Activated CD4-positive, alpha-beta T cell treated with anti-CD3 and anti-CD28 coated beads for 1 hour (primary cell): ENCODE results near the gene FAXDC2.
"Not testable (repeated sequence)": the region's sequence is repeated elsewhere in the genome, so short reads cannot be mapped to it uniquely, and the experiment has no call there.

Experiments
- DNase-seq: peaks from one replicate; pipeline ENCODE4 v3.0.0-alpha.2; 2020

The FAXDC2 gene

GRCh38 chr5:154829589-154830218 is 20.7 kb downstream of the FAXDC2 start:
- DNase-seq: peak; percentile 9

DNA sequence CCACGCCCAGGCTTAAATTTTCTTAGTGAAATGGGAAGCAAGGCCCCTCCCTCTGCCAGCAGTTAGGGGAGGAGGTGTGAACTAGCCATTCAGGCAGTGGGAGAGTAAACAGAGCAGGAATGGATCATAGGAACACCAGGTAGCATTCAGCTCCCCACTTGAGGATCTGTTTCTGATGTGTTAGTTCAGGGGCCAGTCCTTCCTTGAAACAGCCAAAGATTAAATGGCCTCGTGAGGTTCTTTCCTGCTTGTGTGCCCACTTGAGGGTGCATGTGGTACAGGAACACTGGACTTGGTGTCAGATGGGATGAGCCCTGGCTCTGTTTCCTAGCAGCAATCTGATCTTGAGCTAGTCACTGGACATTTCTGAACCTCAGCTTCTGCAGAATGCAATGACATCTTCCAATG is 21.2 kb downstream of the FAXDC2 start:
- no peak for DNase-seq

- DNase-seq: no peak
These were observed 26.3 kb downstream of the FAXDC2 start for GRCh38 chr5:154824070-154824469.

DNA sequence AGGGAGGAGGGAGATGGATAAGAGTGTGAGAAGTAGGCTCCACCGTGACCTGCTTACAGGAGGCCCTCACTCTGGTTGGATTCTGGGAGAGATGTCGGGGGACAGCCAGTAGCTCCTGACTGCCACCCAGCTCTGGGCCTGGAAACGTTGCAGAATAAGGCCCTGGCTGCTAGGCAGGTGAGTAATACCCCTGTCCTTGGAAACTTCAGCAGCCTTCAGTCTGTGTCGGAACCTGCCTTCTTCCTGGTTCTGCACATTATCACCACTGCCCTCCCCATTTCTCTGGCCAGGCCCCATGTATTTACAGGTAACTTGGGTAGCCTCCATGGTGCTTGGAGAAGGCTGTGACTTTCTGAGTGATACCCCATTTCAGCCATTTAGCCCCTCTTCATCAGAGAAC is 26.8 kb downstream of the FAXDC2 start:
- DNase-seq: no peak

DNA sequence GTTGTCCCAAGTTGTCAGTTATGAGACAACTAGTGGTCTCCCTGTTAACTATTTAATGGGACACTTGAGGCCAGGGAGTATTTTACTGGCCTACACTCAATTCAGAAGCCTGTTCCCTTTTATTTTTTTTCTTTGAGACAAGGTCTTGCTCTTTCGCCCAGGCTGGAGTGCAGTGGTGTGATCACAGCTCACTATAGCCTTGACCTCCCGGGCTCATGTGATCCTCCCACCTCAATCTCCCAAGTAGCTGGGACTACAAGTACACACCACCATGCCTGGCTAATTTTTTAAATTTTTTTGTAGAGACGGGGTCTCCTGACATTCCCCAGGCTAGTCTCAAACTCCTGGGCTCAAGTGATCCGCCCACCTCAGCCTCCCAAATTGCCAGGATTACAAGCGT is 27.5 kb downstream of the FAXDC2 start:
- not testable (repeated sequence) for DNase-seq

DNA sequence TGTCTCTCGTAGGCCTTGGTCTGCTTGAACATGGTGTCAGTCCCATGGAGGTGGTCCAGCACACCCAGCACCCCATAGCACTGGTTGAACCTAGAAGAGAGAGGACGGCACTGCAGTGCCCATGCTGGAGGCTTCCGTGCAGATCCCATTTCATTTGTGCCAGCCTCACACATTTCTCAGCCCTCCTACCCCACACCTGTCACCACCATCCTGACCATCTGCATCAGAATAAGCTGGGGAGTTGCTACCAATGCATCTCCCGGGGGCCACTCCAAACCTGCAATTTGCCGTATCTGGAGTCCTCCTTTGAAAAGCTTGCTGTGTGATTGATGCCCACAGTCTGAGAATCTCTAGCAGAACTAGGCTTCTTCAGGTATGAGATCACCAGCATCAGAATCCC is 30.0 kb downstream of the FAXDC2 start:
- no peak for DNase-seq

DNA sequence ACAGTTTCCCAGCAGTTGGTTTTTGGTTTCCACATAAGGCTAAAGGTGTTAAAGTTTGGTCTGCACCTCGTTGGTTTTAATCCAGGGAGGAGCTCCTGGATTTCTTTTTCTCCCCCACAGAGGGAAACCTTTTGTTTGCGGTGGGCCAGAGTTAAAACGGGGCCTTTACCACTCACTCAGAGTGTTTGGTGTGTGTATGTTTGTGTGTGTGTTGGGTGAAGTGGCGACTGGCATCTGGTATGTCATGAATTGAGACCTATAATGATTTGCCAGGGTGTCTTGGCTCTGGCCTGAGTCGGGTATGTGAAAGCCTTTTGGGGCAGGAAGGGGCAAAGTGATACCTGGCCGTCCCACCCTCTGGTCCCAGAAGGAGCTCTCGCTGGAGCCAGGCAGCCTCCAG is 30.9 kb downstream of the FAXDC2 start:
- DNase-seq: no peak

- no peak for DNase-seq
These were observed 31.8 kb downstream of the FAXDC2 start for GRCh38 chr5:154818471-154819116.

DNA sequence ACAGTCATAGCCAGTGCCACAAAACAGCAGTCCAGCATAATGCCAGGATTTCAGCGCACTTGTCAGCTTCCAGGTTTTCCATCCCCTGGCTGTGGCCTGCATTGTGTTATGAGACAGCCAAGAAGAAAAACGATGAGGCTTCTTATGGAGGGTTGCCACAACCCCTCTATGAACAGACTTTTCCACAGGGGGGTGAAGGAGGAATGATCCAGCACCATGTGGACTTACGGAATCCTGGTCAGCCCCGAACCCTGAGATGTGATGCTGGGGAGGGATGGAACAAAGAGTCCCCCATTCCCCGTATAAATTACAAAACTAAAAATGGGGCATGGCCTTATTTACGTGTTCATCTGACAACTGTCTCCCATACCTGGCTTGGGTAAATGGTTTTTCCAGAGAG is 32.6 kb downstream of the FAXDC2 start:
- DNase-seq: no peak

DNA sequence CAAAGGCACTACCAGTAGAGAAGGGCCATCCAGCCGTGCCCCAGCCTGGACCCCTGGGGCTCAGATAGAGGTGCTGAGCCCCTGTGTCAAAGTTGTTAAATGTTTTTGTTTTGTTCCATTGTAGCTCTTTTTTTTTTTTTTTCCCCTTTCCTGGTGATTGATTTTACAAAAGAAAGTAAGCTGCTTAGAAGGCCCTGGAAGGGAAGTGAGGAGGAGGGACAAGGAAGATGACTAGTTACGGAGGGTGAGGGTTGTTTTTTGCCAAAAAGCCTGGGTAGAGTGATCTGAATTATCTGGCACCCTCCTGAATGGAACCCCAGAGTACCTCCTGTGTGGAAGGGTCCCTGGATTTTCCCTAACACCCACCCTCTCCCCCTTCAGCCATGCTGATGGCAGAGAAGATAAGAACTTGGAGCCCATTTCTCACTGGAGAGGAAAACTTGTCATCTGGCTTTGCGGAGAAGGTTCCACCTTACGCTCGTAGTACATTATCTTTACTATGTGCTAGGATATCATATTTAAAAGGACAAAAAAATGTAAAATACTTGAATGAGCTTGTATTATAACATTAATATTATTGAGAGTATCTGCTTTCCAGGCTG is 33.4 kb downstream of the FAXDC2 start:
- DNase-seq: no peak

DNA sequence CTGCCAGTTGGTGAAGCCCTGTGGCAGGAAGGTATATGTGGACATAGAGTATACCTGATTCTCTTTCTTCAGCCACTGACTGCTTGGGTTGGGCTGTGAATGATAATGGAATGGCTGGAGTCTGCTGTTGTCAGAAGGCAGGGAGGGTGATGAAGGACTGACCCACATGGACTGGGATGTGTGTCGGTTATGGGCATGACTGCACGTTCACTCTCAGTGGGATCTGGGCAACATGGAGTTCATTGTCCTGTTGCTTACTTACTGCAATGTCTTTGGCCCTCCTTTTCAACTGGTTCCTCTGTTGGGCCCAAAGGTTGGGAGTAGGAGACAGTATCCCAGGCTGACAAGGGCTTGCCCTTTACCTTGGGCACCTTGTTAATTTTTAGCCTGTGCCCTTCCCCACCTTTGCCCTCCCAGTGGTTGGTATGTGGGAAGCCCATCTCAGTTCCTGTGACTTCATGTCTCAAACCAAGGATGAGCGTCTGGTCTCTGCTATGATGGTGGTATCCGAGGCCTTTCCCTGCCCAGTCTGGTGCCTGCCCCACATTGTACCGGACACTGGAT is 34.6 kb downstream of the FAXDC2 start:
- DNase-seq: no peak

GRCh38 chr5:154815025-154815424 is 35.4 kb downstream of the FAXDC2 start:
- no peak for DNase-seq

- DNase-seq: no peak
These were observed 36.7 kb downstream of the FAXDC2 start for GRCh38 chr5:154813736-154814135.

- DNase-seq: no peak
These were observed 37.2 kb downstream of the FAXDC2 start for GRCh38 chr5:154813158-154813557.

- DNase-seq: peak; percentile 48
These were observed 38.5 kb downstream of the FAXDC2 start for GRCh38 chr5:154811653-154812465.

GRCh38 chr5:154811239-154811638 is 39.2 kb downstream of the FAXDC2 start:
- no peak for DNase-seq

DNA sequence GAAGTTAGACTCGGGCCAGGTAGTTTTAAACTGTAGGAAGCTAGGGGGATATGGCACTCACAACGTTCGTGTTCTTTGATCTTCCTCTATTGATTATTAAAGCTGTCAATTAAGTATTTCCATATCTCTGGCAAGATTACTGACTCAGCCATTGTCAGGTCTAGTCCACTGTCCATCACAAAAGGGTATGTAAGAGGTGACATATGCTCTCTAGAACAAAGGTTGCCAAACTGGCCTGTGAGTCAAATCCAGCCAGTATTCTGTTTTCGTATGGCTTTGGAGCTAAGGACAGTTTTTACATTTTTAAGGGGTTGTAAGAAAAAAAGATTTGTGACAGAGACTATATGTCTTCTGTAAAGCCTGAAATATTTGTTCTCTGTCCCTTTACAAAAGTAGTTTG is 44.2 kb downstream of the FAXDC2 start:
- DNase-seq: no peak

GRCh38 chr5:154802050-154802449 is 48.4 kb downstream of the FAXDC2 start:
- DNase-seq: no peak

DNA sequence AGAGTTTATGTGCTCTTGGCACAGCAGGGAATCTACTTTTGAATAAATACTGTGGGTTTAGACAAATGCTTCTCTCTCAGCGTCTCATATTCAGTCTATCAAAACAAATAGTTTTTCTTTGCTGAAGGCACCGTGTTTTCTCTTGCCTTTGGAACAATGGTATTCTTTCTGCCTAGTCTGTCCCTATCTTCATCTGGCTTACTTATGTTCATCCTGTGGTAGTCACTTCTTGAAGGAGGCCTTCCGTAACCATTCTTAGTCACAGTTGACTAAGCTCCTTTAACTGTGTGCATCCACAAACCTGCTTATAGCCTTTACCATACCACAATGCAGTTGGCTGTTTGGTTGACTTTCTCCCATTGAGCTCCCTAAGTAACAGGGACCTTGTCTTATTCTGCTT is 49.3 kb downstream of the FAXDC2 start:
- no peak for DNase-seq

GRCh38 chr5:154800582-154800981 is 49.8 kb downstream of the FAXDC2 start:
- no peak for DNase-seq

GRCh38 chr5:154797762-154798161 is 52.6 kb downstream of the FAXDC2 start:
- DNase-seq: no peak

GRCh38 chr5:154795235-154795596 is 55.2 kb downstream of the FAXDC2 start:
- no peak for DNase-seq

- no peak for DNase-seq
These were observed 55.7 kb downstream of the FAXDC2 start for GRCh38 chr5:154794525-154795234.
